Measurements from ENCODE around the gene NRTN. TPM values are rescaled to one million over a fixed set of nuclear protein-coding genes. Genes with fewer than 3 reads are reported as not detected.

NRTN gene
- total RNA-seq, 1 donor from 2014 or later: 1.3 TPM

DNA sequence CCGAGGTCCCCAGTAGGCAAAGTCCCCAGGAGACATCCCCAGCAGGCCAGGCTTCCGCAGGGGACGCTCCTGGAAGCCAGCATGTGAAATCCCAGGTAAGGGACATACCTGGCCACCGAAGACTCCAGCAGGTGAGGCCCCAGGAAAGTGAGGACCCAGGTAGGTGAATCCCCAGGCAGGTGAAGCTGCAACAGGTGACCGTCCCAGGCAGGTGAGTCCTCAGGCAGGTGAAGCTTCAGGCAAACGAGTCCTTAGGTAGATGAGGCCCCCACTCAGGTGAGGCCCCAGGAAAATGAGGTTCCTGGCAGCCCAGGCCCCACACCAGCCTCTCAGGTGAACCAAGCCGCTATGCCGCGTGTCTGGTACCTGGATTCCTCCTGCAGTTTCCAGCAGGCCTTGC is 26.3 kb downstream of the NRTN start:
- no peak overlapping the region for H3K4me3 ChIP-seq (ENCODE audit: low read depth, low read length)

DNA sequence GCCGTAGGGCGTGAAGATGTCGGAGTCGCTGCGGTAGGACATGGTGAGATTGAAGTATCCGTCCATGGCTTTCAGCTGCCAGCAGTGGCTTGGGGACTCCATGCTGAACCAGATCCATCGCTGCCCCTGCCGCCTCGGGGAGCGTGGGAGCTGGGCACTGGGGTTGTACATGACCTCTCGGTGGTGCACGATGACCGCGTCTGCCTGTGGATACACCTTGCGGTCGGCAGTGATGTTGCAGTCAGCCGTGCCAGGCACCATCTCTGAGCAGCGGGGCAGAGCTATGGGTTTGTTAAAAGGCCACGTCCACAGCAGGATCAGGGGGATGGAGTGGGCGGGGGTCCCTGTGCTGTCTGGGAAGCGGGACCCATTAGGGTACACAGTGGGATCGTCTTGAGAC is 27.2 kb downstream of the NRTN start:
- no peak for FAIRE-seq
- Histone ChIP-seq H3K4me3 (ENCODE audit: low read depth, low read length) (no peak overlapping the region), H3K36me3 (ENCODE audit: control insufficient read depth, insufficient read depth, low read length) (no peaks in the 10 kb centered on the region)

More for the DNA sequence above, 26.3 kb downstream of the NRTN start:
- Histone ChIP-seq H3K27me3 (ENCODE audit: control insufficient read depth, insufficient read depth, low read length) (no peaks in the 10 kb centered on the region), H3K36me3 (ENCODE audit: control insufficient read depth, insufficient read depth, low read length) (no peaks in the 10 kb centered on the region)
- FAIRE-seq (no peak), DNase-seq (ENCODE audit: low read depth) (no peak)
- TF ChIP-seq, protein P1, sequence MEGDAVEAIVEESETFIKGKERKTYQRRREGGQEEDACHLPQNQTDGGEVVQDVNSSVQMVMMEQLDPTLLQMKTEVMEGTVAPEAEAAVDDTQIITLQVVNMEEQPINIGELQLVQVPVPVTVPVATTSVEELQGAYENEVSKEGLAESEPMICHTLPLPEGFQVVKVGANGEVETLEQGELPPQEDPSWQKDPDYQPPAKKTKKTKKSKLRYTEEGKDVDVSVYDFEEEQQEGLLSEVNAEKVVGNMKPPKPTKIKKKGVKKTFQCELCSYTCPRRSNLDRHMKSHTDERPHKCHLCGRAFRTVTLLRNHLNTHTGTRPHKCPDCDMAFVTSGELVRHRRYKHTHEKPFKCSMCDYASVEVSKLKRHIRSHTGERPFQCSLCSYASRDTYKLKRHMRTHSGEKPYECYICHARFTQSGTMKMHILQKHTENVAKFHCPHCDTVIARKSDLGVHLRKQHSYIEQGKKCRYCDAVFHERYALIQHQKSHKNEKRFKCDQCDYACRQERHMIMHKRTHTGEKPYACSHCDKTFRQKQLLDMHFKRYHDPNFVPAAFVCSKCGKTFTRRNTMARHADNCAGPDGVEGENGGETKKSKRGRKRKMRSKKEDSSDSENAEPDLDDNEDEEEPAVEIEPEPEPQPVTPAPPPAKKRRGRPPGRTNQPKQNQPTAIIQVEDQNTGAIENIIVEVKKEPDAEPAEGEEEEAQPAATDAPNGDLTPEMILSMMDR (IDR thresholded peaks at IDR 0.05; ENCODE audit: insufficient read depth, low read length, severe bottlenecking): no peak

DNA sequence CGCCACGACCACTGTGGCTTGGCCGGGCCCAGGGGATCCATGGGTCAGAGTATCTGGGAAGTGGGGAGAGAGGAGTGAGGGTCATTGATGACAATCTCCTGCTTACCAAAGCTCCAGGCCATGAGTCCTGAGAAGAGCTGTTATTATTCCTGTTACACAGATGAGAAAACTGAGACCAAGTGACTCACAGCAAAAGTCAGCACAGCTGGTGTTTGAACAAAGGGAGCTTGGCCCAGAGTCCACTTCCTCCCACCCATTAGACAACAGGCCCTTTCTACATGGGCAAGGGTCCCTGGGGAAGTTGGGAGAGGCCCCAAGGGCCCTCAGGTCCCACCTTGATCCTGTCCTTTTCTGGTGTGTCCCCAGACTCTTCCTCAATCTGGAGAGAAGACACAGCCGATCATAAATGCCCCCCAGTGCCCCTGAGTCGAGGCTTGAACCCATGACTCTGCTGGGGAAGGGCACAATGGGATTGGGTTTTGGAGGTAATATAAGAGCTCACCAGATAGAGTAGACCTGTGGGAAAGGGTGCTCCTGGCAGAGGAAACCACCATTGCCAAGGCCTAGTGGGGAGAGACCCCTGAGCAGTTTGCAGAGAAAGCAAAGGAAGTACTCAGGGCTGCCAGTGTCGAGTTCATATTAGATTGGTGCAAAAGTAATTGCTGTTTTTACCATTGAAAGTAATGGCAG is 27.8 kb downstream of the NRTN start:
- H3K36me3 ChIP-seq (ENCODE audit: control insufficient read depth, insufficient read depth, low read length): no peaks in the 10 kb centered on the region
- FAIRE-seq (peak; percentile 50), DNase-seq (ENCODE audit: low read depth) (no peak)
- H3K4me3 ChIP-seq (ENCODE audit: low read depth, low read length): no peak overlapping the region
- no peaks in the 10 kb centered on the region for H3K27me3 ChIP-seq (ENCODE audit: control insufficient read depth, insufficient read depth, low read length)
- TF ChIP-seq, protein P1 (IDR thresholded peaks at IDR 0.05; ENCODE audit: insufficient read depth, low read length, severe bottlenecking): no peak

More for the DNA sequence above, 27.2 kb downstream of the NRTN start:
- DNase-seq (ENCODE audit: low read depth): no peak
- no peaks in the 10 kb centered on the region for H3K27me3 ChIP-seq (ENCODE audit: control insufficient read depth, insufficient read depth, low read length)
- TF ChIP-seq, protein P1 (IDR thresholded peaks at IDR 0.05; ENCODE audit: insufficient read depth, low read length, severe bottlenecking): no peak

DNA sequence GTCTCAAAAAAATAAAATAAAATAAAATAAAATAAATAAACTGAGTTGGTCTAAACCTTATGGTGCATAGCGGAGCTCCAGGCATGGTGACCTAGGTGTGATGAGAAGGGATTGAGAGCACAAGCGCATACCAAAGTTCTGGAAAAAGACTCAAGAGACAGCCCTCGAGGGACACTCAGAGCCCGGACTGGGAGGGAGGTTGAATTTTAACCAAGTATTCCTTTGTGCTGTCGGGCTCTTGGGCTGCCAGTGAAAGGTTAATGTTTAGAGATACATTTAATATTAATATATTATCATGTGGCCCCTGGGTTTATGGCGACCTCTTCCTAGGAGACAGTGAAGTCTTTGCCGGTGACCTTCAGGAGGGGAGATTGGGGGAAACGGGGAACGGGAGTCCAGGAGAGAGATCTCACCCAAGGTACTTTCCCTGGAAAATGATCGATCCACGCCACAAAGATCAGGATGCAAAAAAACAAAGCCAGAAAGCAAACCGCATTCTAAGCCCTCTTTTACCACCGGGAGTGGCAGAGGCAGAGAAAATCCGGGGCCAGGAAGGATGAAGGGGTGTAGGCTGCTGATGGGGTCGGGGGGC is 33.0 kb downstream of the NRTN start:
- DNase-seq (ENCODE audit: low read depth) (no peak), FAIRE-seq (no peak)
- Histone ChIP-seq H3K4me3 (ENCODE audit: low read depth, low read length) (no peak overlapping the region), H3K36me3 (ENCODE audit: control insufficient read depth, insufficient read depth, low read length) (no peaks in the 10 kb centered on the region), H3K27me3 (ENCODE audit: control insufficient read depth, insufficient read depth, low read length) (no peaks in the 10 kb centered on the region)
- TF ChIP-seq, protein P1 (IDR thresholded peaks at IDR 0.05; ENCODE audit: insufficient read depth, low read length, severe bottlenecking): no peak

DNA sequence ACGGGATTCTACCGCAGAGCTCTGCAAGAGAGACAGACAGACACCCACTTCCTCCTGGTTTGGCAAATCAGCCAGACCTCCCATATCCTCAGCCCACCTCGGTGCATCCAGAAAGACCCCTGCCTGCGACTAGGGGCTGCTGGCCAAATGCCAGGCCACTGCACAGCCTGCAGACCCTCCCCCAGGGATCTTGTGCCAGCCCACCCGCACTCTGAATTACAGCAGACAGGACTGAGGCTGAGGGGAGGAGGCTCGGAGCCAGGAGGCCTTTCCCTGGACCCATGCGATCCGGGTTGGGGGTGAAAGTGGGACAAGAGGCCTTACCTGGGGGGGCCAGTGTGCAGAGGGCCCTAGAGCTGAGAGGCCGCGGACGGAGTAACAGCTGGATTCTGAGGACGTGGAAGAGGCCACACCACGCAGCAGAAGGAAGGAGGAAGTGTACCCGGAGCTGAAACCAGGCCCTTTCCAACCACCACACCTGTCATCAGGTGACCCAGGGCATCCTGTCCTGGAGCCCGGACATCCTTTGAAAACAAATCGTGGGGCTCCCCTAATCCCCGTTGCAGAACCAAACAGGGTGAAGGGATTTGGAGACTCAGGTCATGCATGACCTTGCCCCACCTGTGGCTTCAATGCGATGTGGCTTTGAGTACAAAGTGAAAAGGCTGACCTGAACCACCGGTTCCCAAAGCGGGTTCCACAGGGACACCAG is 33.6 kb downstream of the NRTN start:
- FAIRE-seq: no peak
- Histone ChIP-seq H3K27me3 (ENCODE audit: control insufficient read depth, insufficient read depth, low read length) (no peaks in the 10 kb centered on the region), H3K36me3 (ENCODE audit: control insufficient read depth, insufficient read depth, low read length) (no peaks in the 10 kb centered on the region), H3K4me3 (ENCODE audit: low read depth, low read length) (no peak overlapping the region)
- DNase-seq (ENCODE audit: low read depth): no peak
- TF ChIP-seq, protein P1 (IDR thresholded peaks at IDR 0.05; ENCODE audit: insufficient read depth, low read length, severe bottlenecking): no peak
